HEK293T (cell line): Measurements from ENCODE around the gene SDS.

ENCODE experiments used
- ARNT ChIP-seq: fragments of 450-650 bp; IDR thresholded peaks from 2 replicates; pipeline ENCODE4 v1.6.1; 2017; ENCODE audit warnings: mild to moderate bottlenecking
- BHLHE40 ChIP-seq: fragments of 450-650 bp; IDR thresholded peaks from 2 replicates; pipeline ENCODE4 v1.6.1; 2016; ENCODE audit warnings: mild to moderate bottlenecking, moderate library complexity, borderline replicate concordance
- ELF4 ChIP-seq: fragments of 450-650 bp; IDR thresholded peaks from 2 replicates; pipeline ENCODE4 v1.6.1; 2017; ENCODE audit warnings: antibody characterized with exemption
- FOXA1 ChIP-seq: fragments of 450-650 bp; IDR thresholded peaks from 2 replicates; pipeline ENCODE4 v1.6.1; 2016; ENCODE audit warnings: mild to moderate bottlenecking
- FOXK2 ChIP-seq: fragments of 450-650 bp; IDR thresholded peaks from 2 replicates; pipeline ENCODE4 v1.6.1; 2016; ENCODE audit warnings: mild to moderate bottlenecking
- FOXM1 ChIP-seq: fragments of 450-650 bp; IDR thresholded peaks from 2 replicates; pipeline ENCODE4 v1.6.1; 2017; ENCODE audit warnings: mild to moderate bottlenecking, borderline replicate concordance
- HDGF ChIP-seq: fragments of 450-650 bp; IDR thresholded peaks from 2 replicates; pipeline ENCODE4 v1.6.1; 2017; ENCODE audit warnings: antibody characterized with exemption, borderline replicate concordance
- LEF1 ChIP-seq: fragments of 450-650 bp; IDR thresholded peaks from 2 replicates; pipeline ENCODE4 v1.6.1; 2017; ENCODE audit warnings: mild to moderate bottlenecking, borderline replicate concordance
- SP1 ChIP-seq: fragments of 450-650 bp; IDR thresholded peaks from 2 replicates; pipeline ENCODE4 v1.6.1; 2017
- SUZ12 ChIP-seq: fragments of 450-650 bp; IDR thresholded peaks from 2 replicates; pipeline ENCODE4 v1.6.1; 2016; ENCODE audit warnings: mild to moderate bottlenecking
- ZNF384 ChIP-seq: fragments of 450-650 bp; IDR thresholded peaks from 2 replicates; pipeline ENCODE4 v1.6.1; 2016

DNA sequence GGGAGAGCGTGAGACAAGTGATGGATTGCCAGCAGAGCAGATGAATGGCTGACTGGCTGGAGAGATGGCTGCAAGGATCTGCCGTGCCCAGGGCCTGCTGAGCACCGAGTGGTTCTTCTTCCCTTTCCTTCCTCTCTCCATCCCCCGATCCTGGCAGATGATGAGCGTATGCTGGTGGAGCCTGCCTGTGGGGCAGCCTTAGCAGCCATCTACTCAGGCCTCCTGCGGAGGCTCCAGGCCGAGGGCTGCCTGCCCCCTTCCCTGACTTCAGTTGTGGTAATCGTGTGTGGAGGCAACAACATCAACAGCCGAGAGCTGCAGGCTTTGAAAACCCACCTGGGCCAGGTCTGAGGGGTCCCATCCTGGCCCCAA is 34.0 kb upstream of the SDS start:
- no peak for TF ChIP-seq BHLHE40
- no peak for TF ChIP-seq FOXM1
- TF ChIP-seq LEF1, result no peak
- TF ChIP-seq FOXK2, result no peak
- no peak for TF ChIP-seq ARNT
- TF ChIP-seq ELF4, result no peak
- no peak for TF ChIP-seq SP1
- TF ChIP-seq FOXA1, result no peak
- TF ChIP-seq ZNF384, result no peak
- TF ChIP-seq SUZ12, result no peak
- no peak for TF ChIP-seq HDGF
